ENCODE measurements around the gene EARS2.
"Not testable (repeated sequence)": the region's sequence is repeated elsewhere in the genome, so short reads cannot be mapped to it uniquely, and the experiment has no call there.

The EARS2 gene

DNA sequence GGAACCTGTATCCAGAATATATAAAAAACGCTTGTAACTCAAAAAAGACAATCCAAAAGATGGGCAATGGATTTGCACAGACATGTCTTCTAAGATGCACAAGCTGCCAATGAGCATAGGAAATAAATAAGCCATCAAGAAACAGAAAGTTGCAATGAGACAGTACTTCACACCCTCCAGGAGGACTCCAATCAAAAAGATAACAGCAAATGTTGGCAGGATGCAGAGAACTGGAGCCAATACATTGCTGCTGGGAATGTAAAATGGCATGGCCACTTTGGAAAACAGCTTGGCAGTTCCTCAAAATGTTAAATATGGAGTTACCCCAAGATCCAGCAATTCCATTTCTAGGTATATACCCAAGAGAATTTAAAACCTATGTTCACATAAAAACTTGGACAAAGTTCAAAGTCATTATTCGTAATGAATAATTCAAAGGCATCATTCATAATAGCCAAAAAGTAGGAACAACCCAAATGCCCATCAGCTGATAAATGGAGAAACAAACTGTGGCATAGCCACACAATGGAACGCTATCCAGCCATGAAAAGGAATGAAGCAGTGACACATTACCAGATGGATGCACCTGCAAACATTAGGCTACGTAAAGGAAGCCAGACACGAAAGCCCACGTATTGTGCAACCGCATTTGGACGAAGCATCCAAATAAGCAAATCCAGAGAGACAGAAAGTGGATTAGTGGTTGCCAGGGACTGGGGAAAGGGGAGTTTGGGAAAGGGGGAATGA lies 72.5 kb downstream of the EARS2 start:
- DNase-seq (ENCODE audit: low read depth) = no peak
- H3K4me3 ChIP-seq (ENCODE audit: low read depth, low read length) = no peak overlapping the region
- TF ChIP-seq CTCF (IDR thresholded peaks at IDR 0.05; ENCODE audit: low read depth, low read length, missing control alignments) = no peak

GRCh38 chr16:23483492-23483891 lies 73.7 kb downstream of the EARS2 start:
- H3K4me3 ChIP-seq (ENCODE audit: low read depth, low read length); DNase-seq (ENCODE audit: low read depth): not testable (repeated sequence)

- no peak for TF ChIP-seq CTCF (IDR thresholded peaks at IDR 0.05; ENCODE audit: low read depth, low read length, missing control alignments)
- H3K4me3 ChIP-seq (ENCODE audit: low read depth, low read length) = no peak overlapping the region
- no peak for DNase-seq (ENCODE audit: low read depth)
These were observed 74.4 kb downstream of the EARS2 start for GRCh38 chr16:23482778-23483177.

- no peak for DNase-seq (ENCODE audit: low read depth)
These were observed 76.9 kb downstream of the EARS2 start for GRCh38 chr16:23480257-23480656.

DNA sequence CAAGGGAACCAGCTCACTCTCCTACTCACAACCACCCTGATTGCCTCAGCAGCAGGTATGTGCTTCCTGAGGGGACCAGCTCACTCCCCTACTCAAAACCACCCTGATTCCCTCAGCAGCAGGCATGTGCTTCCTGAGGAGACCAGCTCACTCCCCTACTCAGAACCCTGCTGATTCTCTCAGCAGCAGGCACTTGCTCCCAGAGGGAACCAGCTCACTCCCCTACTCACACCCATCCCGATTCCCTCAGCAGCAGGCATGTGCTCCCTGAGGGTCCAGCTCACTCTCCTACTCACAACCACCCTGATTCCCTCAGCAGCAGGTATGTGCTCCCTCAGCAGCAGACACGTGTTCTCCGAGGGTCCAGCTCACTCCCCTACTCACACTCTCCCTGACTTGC lies 78.0 kb downstream of the EARS2 start:
- DNase-seq (ENCODE audit: low read depth) = no peak
- no peak for TF ChIP-seq CTCF (IDR thresholded peaks at IDR 0.05; ENCODE audit: low read depth, low read length, missing control alignments)
- H3K4me3 ChIP-seq (ENCODE audit: low read depth, low read length) = no peak overlapping the region

More at GRCh38 chr16:23480257-23480656, 76.9 kb downstream of the EARS2 start:
- TF ChIP-seq CTCF (IDR thresholded peaks at IDR 0.05; ENCODE audit: low read depth, low read length, missing control alignments) = no peak
- no peak overlapping the region for H3K4me3 ChIP-seq (ENCODE audit: low read depth, low read length)

- H3K4me3 ChIP-seq (ENCODE audit: low read depth, low read length) = no peak overlapping the region
- TF ChIP-seq CTCF (IDR thresholded peaks at IDR 0.05; ENCODE audit: low read depth, low read length, missing control alignments) = no peak
- DNase-seq (ENCODE audit: low read depth) = no peak
These were observed 78.6 kb downstream of the EARS2 start for GRCh38 chr16:23478566-23478965.

GRCh38 chr16:23476289-23476688 lies 80.9 kb downstream of the EARS2 start:
- no peak for DNase-seq (ENCODE audit: low read depth)
- no peak for TF ChIP-seq CTCF (IDR thresholded peaks at IDR 0.05; ENCODE audit: low read depth, low read length, missing control alignments)
- H3K4me3 ChIP-seq (ENCODE audit: low read depth, low read length) = no peak overlapping the region

Measured in GM12864 (cell line).